Chondrocyte (in vitro differentiated cells): ENCODE results near the gene TTC33. TPM values are rescaled to one million over a fixed set of nuclear protein-coding genes. Genes with fewer than 3 reads are reported as not detected.

Experiments used
- DNase-seq: peaks from one replicate; pipeline ENCODE4 v3.0.0; 2021; ENCODE audit warnings: mixed read lengths, low spot score
- H3K27ac Mint-ChIP-seq: one replicate; pipeline ENCODE4 v1.8.0; 2021; ENCODE audit warnings: mild to moderate bottlenecking, moderate library complexity, mixed read lengths; ENCODE audit not compliant: unreplicated experiment
- H3K27me3 Mint-ChIP-seq: 2 replicates; pipeline ENCODE4 v1.8.0; 2021; ENCODE audit warnings: low read depth, mixed read lengths
- H3K36me3 Mint-ChIP-seq: 2 replicates; pipeline ENCODE4 v1.8.0; 2021; ENCODE audit warnings: low read depth, mixed read lengths
- H3K4me1 Mint-ChIP-seq: 2 replicates; pipeline ENCODE4 v1.8.0; 2021; ENCODE audit warnings: low read depth, mild to moderate bottlenecking, mixed read lengths
- H3K4me3 Mint-ChIP-seq: one replicate; pipeline ENCODE4 v1.8.0; 2021; ENCODE audit warnings: mild to moderate bottlenecking, moderate library complexity, mixed read lengths; ENCODE audit not compliant: unreplicated experiment
- H3K9me3 Mint-ChIP-seq: 2 replicates; pipeline ENCODE4 v1.8.0; 2021; ENCODE audit warnings: low read depth, mixed read lengths
- CTCF ChIP-seq: fragments of 200-600 bp; sonication (generic); IDR thresholded peaks from 2 replicates; pipeline ENCODE4 v1.5.0; 2021; ENCODE audit warnings: antibody characterized with exemption, mild to moderate bottlenecking, moderate library complexity
- total RNA-seq: library from RNA; stranded (reverse); gene quantifications from 3 replicates; pipeline ENCODE4 v1.2.1, GENCODE V29; 2021

Gene TTC33
- total RNA-seq, 1 donor from 2014 or later: 14.3 TPM

- H3K27ac Mint-ChIP-seq: no peak overlapping the region
- no peak for DNase-seq
- peaks cover 9% of the 10 kb centered on the region for H3K36me3 Mint-ChIP-seq
- H3K4me3 Mint-ChIP-seq: no peak overlapping the region
- no peak for TF ChIP-seq CTCF
- no peaks in the 10 kb centered on the region for H3K27me3 Mint-ChIP-seq
- peaks cover 34% of the 10 kb centered on the region for H3K4me1 Mint-ChIP-seq
- H3K9me3 Mint-ChIP-seq: no peaks in the 10 kb centered on the region
Observed at GRCh38 chr5:40778133-40778532, 22.4 kb upstream of the TTC33 start.

- Mint-ChIP-seq H3K27ac (no peak overlapping the region), H3K9me3 (no peaks in the 10 kb centered on the region), H3K36me3 (peaks cover 9% of the 10 kb centered on the region), H3K4me3 (no peak overlapping the region), H3K27me3 (no peaks in the 10 kb centered on the region), H3K4me1 (peaks cover 25% of the 10 kb centered on the region)
- no peak for TF ChIP-seq CTCF
- DNase-seq: no peak
Observed at GRCh38 chr5:40776658-40776977, 20.9 kb upstream of the TTC33 start.

GRCh38 chr5:40775846-40776657 lies 20.3 kb upstream of the TTC33 start:
- no peak overlapping the region for H3K4me3 Mint-ChIP-seq

GRCh38 chr5:40775085-40775845 lies 19.5 kb upstream of the TTC33 start:
- H3K4me3 Mint-ChIP-seq: no peak overlapping the region
- peak overlapping the region; percentile 55 for H3K27ac Mint-ChIP-seq
- no peaks in the 10 kb centered on the region for H3K27me3 Mint-ChIP-seq
- no peaks in the 10 kb centered on the region for H3K9me3 Mint-ChIP-seq
- peaks cover 11% of the 10 kb centered on the region for H3K36me3 Mint-ChIP-seq
- H3K4me1 Mint-ChIP-seq: peaks cover 14% of the 10 kb centered on the region
- no peak for TF ChIP-seq CTCF
- DNase-seq: no peak

More at GRCh38 chr5:40775846-40776657, 20.3 kb upstream of the TTC33 start:
- Mint-ChIP-seq H3K27ac (peak overlapping the region; percentile 55), H3K9me3 (no peaks in the 10 kb centered on the region), H3K36me3 (peaks cover 9% of the 10 kb centered on the region), H3K4me1 (peaks cover 19% of the 10 kb centered on the region), H3K27me3 (no peaks in the 10 kb centered on the region)
- TF ChIP-seq CTCF: no peak
- no peak for DNase-seq

- peak; percentile 18 for TF ChIP-seq CTCF
- Mint-ChIP-seq H3K27ac (no peak overlapping the region), H3K9me3 (no peaks in the 10 kb centered on the region)
Observed at GRCh38 chr5:40774623-40775022, 18.9 kb upstream of the TTC33 start.

More at GRCh38 chr5:40774623-40775022, 18.9 kb upstream of the TTC33 start:
- no peak for DNase-seq
- Mint-ChIP-seq H3K4me3 (no peak overlapping the region), H3K36me3 (peaks cover 11% of the 10 kb centered on the region), H3K27me3 (no peaks in the 10 kb centered on the region), H3K4me1 (peaks cover 14% of the 10 kb centered on the region)
